Activated naive CD4-positive, alpha-beta T cell treated with Interleukin-2 at 50 U/mL for 16 hours (primary cell): ENCODE measurements around the gene EXD3.
"Not testable (repeated sequence)": the region's sequence is repeated elsewhere in the genome, so short reads cannot be mapped to it uniquely, and the experiment has no call there.

Experiments
- DNase-seq: peaks from one replicate; pipeline ENCODE4 v3.0.0-alpha.2; 2020

EXD3 gene, protein sequence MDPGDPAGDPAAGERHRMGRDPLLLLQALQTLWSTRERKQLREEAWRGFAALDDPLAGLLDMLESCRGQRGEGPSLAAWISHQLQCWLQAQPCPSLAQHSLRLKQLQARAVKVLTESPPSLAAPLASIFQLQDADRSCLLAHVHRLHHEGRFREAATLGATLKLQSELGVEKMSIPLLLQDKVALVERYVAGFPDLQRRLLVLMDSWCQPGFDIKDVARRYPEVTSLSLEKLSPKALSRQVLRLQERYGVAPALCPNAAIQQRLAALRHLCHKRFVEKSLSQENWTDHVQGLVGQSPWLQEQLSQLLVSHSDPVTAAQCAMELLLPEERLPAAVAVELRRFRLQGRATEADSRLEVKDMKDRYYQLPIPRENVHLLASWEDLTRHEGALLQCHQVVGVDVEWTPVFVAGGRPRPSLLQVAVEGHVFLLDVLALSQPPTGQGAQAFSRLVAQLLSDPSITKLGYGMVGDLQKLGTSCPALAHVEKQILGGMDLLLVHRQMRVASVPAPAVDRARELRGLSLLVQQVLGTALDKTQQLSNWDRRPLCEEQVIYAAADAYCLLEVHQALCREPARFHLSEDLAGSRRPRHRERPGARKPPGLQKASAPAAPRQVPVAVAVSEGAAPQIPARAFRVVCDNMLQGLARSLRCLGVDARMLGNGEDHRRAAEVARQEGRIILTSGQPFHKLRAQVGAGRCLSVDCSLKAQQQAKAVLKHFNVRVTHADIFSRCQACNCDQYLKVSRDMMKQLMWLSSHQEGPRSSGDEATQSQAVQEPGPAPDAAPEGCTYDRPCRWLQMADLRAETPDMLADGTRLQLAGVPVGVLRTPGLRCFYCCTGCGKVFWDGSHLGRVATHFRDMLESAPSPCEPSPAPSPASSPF

DNA sequence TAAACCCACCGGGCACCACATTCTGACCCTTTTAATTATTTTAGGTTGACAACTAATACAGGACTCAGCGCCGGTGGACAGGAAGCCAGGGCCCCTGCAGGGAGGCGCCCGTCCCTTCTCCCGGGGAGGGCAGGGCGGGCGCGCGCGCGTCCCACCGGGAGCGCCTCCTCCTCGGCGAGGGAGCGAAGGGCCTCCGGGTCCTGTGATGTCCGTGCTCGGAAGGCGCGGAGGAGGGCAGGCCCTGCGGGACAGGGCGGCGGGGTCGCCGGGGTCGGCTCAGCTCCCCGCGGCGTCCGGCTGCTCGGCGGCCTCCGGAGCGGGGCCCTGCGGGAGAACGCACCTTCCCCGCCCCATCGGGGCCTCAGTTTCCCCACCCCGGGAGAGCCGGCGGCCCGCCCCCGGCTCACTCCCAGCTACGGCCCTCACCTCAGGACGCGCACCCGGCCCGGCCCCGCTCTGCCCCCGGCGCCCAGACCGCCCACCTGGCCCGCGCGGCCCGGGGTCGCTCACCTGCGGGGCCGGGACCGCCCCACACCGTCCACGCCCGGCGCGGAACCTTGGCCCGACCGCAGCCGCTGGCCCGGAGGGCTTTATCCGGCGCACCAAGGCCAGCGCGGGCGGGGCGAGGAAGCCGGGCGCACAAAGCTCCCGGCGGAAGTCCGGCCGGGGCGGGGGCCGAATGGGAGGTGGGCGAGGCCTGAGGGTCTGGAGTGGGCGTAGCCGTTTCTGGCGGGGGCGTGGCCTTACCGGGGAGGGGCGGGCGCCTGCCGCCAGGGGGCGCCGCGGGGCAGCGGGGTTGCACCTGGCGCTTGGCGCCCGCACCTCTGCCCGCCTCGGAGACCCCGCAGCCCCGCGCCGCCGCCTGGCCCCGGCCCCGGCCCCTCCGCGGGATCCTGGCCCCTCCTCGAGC lies at the start of gene EXD3, which contains the start of gene NOXA1:
Gene EXD3 (minus strand): TSS at position 559 of the 910 bp plus-strand sequence. CDS start 27,805 bp downstream, outside the sequence.
Gene NOXA1 (plus strand): TSS at position 790 of the 910 bp plus-strand sequence. CDS start 137 bp downstream, outside the sequence.
- peak; percentile 93 for DNase-seq

DNA sequence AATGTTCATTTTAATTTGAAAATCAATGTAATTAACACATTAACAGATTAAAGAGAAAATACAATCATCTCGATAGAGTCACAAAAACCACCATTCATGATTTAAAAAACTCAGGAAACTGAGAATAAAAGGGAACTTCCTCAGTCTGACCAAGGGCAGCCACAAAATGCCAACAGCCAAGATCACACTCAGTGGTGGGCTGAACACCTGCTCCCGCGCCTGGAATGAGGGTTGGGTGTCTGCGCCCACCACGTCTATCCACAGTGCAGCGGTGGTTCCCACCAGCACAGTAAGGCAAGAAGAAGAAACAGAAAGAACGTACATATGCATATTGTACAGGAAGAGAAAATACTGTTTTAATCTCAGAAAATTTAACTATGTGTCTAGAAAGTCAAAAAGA lies 47.8 kb upstream of the EXD3 start:
- no peak for DNase-seq

DNA sequence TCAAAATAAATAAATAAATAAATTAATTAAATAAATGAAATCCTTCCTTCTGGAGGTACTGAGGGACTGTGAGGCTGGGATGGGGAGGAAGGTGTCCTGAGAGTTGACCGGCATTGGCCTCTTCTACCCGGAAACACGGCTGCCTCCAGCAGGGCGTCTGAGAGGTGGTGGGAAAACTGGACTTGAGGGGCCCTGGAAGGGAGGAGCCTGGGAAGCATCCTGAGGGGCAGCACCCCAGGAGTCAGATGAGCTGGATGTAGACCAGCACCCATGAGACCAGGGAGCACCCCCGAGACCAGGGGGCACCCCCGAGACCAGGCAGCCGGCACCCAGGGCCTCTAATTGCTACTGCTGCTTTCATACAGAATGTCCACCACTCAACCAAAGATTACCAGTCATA lies 44.9 kb upstream of the EXD3 start:
- no peak for DNase-seq

DNA sequence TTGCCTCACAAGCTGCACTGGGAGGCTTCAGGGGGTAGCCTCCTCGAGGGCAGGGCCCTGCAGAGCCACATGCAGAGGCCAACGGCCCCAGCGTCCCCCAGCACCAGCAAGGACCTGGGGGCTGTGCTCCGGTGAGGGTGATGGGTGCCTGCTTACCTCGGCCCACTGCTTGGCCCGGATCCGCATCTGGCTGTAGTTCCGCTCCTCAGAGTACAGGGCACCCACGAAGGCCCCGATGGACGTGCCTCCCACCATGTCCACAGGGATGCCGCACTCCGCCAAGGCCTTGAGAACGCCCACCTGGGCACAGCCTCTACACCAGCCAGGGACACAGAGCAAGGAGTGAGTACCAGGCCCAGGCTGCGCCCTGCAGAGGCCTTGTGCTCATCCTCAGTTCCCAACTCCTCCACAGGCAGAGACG lies 44.2 kb upstream of the EXD3 start:
- no peak for DNase-seq

DNA sequence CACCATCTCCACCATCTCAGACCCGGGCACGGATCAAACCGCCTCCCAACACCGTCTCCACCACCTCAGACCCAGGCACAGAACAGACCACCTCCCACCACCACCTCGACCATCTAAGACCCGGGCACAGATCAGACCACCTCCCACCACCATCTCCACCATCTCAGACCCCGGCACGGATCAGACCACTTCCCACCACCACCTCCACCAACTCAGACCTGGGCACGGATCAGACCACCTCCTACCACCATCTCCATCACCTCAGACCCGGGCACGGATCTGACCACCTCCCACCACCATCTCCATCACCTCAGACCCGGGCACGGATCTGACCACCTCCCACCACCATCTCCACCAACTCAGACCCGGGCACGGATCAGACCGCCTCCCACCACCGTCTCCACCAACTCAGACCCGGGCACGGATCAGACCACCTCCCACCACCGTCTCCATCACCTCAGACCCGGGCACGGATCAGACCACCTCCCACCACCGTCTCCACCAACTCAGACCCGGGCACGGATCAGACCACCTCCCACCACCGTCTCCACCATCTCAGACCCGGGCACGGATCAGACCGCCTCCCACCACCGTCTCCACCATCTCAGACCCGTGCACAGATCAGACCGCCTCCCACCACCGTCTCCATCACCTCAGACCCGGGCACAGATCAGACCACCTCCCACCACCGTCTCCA lies 43.6 kb upstream of the EXD3 start:
- DNase-seq, result not testable (repeated sequence)

DNA sequence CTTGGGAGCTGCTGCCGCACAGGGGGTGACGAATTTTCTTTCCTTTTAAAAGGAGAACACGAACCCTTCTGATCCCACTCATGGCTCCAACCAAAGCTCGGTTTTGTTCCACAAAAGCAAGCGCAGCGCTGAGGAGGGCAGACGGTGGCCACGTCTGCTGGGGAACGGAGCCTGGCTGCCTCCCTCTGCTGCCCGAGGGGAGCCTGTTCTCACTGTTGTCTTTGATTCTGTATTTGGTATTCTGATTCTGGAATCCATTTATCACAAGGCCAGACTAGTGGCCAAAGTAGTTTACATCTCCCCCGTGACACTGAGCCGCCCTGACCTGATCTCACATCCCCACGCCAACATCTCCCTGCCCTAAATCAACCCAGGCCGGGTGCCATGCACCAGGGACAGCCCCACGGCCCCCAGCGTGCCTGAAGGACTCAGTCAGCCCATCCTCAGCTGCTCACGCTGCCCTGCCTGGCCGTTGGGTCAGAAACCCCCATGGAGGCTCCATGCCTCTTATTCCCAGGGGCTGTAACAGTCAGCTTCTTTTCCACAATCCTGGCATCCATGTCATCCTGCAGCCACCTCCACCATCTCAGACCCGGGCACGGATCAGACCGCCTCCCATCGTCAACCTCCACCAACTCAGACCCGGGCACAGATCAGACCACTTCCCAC lies 42.9 kb upstream of the EXD3 start:
- no peak for DNase-seq

DNA sequence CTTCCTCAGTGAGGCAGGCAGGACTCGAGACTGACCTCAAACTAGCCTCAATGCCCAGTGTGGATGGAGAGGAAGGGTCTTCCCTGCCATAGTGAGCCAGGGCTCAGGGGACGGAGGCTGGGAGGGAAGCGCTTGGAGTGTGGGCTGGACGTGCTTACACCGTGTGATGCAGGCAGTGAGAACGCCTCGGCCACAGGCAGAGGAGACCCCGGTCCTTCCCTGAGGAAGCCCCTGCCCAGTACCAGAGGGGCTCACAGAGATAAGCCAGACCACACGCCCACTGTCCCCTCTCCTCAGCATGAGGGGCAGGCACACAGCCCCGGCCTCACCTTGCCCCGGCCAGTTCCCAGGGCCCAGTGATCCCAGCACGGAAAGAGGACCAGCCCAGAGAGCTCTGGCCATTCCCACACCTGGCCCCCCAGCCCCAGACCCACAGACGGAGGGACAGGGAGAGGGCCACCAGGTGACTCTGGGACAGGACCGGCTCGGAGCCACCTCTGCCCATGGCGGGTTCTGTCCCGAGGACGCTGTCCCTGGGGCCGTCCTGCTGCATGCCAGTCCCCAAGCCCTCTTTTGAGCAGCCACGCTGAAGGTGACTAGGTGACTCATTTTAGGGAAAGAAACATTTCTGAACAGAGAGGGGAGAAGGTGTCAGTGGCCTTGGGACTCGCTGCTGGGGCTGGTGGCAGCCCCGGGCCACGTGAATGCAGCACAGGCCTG lies 42.2 kb upstream of the EXD3 start:
- no peak for DNase-seq

DNA sequence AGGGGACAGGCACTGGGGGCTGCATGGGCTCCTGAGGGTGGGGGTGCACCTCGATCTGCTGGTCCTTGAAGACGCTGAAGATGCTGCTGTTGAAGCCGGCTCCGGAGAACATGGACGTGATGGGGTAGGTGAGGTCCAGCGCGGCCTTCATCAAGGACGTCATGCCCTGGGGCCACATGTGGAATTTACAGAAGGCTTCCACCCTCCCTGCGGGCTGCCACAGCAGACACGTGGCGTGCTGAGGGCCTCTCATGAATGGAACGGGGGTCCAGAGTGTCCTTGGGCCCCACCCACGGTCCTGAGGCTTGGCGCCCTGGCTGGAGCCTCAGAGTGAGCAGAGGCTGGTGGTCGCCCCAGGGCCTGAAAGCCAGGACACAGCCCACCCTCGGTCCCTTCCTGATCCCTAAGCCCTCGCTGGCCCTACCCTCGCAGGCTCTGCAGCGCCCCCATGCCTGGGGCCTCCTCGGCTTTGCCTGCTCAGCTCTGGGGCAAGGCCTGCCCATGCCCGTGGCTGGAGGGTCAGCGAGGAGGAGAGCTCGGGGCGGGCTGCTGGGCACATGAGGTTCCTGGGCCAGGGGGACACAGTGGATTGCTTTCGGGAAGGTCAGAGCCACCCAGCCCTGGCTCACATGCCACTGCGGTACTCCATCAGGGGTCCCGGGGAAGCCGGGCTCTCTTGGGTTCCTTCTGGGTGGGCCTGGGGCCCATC lies 41.5 kb upstream of the EXD3 start:
- no peak for DNase-seq

DNA sequence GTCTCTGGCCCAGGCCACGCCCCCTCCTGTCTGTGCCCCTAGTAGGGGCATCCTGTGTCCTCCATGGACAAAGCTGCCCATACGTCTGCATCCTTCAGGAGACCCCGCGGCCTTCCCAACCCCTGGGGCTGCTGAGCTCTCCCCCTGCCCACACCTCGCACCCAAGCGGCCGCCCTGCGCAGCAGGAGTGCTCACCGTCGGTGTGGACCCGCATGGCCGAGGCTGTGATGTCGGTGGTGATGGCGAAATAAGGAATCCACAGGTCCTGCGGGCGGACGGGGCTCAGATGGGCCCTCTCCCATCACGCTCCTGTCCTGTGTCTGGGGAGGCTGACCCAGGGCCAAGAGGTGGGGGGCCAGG lies 40.9 kb upstream of the EXD3 start:
- no peak for DNase-seq

DNA sequence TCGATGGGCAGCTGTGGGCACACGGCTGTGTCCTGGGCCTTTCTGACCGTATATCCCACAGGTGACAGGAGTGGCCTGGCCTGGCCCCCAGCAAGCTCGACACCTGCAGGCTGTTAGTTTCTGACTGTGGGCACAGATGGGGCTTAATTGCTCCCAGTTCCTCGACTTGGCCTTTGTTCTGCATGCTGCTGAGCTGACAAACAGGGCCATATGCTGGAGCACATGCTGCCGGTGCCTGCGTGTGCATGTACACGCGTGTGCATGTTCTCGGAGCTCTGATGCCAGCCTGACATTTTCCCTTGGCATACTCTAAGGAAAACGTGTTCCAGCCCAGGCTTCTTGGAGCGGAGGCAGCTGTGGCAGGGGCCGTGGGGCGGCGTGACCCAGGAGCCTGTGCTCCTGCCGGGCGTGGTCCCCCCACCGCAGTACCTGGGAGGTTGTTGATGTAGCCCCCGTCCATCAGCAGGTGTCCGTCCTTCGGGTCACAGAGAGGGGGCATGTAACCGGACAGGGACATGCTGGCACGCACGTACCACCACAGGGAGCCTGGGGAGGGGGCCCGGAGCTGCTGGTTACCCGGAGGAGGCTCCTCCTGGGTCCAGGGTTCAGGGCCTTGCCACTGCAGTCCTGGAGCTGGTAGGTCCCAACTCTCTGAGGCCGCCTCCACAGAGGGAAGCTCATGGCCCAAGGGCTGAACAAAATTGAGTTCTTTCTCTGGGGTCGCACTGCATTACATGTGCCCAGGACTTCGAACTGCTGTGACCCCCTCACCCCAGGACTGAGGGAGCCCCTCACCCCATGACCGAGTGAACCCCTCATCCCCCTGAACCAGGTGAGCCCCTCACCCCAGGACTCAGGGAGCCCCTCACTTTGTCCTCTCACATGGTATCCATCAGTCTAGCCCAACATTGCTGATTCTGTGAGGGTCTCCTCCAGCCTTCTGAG lies 40.3 kb upstream of the EXD3 start:
- DNase-seq, result no peak

DNA sequence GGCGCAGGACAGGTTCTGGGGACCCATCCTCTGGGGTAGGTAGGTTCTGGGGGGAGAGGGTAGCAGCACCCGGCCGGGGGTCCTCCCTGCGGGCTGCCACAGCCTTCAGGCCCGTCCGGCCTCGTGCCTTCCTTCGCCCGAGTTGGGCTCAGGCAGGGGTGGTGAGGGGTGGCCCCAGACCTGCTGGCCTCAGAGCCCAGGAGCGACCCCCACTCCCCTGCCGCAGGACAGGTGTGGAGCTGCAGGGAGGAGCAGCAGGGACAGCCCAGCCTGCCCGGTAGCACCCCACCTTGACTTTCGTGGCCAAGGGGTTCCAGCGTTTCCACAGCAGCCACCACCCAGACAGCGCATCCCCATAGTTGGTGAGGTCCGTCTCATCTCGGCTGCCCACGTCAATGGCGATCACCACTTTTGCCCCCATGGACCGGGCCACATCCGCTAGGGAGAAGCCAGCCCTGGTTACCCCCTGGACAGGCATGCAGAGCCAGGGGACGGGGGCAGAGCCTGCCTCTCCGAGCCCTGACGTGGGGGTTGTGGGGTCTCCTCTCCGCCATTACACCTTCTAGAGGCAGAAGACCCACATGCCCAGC lies 39.5 kb upstream of the EXD3 start:
- DNase-seq, result no peak

DNA sequence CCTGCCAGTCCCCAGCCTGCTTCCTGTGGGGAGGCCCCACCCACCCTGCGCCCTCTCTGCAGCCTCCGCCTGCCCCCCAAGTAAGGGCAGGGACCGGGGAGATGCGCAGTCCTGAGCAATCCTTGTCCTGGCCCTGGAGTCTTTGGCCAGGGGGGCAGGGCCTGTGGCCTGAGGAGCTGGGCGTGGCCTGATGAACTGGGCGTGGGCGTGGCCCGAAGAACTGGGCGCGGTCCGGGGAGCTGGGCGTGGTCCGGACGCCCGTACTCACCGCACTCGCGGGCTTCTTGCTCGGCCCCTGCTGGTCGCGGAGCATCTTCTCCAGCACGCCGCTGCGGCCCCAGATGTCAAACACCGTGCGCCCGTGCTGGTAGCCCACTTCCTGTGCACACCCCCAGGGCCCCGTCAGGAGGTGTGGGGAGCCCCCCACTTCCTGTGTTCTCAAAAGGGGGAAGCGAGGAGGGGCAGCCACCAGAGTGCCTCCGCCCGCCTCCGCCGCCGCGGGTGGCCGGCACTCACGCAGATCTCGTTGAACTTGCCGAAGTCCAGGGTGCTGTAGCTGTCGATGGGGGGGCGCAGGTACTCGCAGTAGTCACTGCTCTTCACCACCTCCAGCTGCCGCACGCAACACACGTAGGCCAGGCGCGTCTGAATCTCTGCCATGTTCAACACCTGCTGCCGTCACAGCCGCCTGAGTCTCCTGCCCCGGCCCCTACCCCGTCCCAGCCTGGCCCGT lies 38.9 kb upstream of the EXD3 start:
- peak; percentile 69 for DNase-seq

DNA sequence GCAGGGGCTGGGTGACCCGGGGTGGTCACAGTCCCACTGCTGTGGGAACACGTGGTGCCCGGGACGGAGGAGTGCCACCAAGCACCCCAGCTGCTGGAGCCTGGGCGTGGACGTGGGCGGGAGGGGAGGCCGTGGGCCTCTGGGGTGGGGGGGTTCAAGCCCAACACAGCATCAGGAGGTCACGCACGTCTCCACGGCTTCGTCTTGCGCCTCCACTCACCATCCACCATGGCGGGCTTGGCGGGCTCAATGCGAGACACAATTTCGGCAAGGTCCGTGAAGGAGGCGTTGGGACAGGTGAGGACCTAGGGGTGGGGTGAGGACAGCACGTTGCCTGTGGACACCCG lies 38.3 kb upstream of the EXD3 start:
- DNase-seq, result no peak

DNA sequence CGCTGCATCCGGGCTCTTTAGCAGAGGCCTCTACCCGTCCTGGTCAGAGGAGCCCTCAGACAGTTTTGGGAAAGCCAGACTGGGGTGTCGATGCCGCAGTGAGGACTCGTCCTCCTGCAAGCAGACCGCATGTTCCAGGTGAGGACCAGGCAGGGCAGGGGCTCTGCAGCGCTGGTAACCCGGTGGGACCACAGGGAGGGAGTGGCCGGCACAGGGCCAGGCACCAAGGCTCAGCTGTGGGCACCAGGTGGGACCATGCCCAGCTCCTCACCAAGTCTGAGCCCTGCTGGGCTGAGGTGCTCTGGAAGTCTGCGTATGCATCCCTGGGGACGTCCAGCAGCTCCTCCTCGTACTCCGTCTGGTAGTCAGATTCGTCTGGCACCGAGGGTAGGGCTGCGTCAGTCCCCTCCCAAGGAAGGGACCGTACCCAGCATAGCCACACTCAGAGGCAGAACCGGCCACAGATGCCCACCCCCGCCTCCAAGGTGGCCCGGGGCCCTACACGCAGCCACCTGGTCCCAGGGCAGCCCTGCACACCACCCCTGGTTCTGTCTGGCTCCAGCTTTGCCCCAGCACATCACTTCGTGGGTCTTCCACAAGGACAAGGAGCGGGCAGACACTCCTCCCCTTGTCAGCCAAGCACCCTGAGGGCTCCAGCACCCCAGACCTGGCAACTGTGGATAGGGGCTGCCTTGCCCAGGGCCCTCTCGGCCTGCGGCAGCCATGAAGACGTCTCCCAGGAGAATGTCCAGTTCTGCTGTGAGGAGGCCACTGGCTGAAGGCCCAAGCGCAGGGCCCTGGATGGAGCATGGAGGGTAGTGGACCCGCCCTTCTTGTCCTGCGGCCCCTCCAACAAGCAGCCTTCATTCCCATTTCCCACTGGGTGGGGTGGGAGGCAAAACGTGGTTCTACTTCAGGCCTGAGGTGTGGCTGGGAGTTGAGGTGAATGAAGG lies 37.7 kb upstream of the EXD3 start:
- no peak for DNase-seq

DNA sequence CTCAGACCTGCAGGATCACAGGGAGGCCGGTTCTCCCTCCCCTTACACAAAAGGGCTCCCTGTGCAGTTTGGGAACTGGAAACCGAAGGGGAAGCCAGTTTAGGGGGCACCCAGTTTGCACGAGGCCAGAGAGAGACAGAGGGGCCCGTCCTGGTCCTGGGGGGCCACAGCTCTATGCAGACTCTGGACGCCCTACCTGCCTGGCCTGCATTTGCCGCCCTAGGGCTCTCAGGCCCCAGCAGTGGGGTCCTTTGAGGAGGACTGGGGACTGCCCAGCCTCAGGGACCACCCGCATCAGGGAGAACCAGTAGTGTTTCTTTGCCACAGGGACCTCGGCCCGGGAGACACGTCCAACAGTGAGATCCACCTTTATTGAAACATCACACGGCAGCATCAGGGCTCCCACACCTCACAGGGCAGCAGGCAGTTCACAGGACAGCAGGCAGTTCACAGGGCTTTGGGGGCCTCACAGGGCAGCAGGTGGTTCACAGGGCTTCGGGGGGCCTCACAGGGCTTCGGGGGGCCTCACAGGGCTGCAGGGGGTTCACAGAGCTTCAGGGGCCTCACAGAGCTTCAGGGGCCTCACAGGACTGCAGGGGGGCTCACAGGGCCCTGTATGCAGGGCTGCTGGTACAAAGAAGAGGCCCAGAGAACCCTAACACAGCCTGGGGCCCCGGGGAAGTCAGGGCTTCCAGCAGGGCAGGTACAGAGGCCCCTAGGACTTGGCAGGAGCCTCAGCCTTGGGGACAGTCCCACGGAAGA lies 36.8 kb upstream of the EXD3 start:
- no peak for DNase-seq

DNA sequence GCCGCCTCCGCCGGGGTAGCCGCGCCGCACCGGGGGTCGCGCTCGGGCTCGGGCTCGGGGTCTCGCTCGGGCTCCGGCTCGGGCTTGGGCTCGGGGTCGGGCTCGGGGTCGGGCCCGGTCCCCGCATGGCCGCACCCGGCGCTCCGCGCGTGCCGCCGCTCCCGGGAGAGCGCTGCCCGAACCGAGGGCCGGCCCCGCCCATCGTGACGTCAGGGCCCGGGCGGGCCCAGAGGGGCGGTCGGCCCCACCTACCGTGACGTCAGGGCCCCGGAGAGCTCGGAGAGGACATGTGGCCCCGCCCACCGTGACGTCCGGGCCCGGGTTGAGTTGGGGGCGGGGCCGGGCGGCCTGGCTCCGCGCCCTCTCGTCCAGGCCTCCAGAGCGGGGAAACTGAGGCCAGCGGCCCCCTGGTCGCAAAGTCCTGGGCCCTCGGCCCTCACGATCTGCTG lies 36.2 kb upstream of the EXD3 start, which contains the start of gene NSMF:
Gene NSMF (minus strand): TSS at position 183 of the 449 bp plus-strand sequence. CDS start 232 bp downstream, outside the sequence.
- DNase-seq, result peak; percentile 93
